HFF-Myc (cell line): ENCODE measurements around the gene MBTPS1.

ENCODE experiments used
- DNase-seq: peaks from one replicate; pipeline ENCODE4 v3.0.0-alpha.2; 2011; ENCODE audit warnings: low read depth; ENCODE audit errors: extremely low read depth
- H3K4me3 ChIP-seq: replicated peaks from 2 replicates; pipeline ENCODE4 v1.5.1; 2011; ENCODE audit warnings: low read depth, mild to moderate bottlenecking, control low read depth, low read length
- CTCF ChIP-seq: IDR thresholded peaks from 2 replicates; pipeline ENCODE4 v1.5.1; 2012; ENCODE audit warnings: mild to moderate bottlenecking, low read depth, low read length, control low read depth; ENCODE audit errors: missing control alignments

Gene MBTPS1

GRCh38 chr16:84111525-84111924 is 5.2 kb downstream of the MBTPS1 start:
- no peak for TF ChIP-seq CTCF
- no peak for DNase-seq
- H3K4me3 ChIP-seq, result no peak overlapping the region

- DNase-seq, result no peak
- no peak for TF ChIP-seq CTCF
- H3K4me3 ChIP-seq, result no peak overlapping the region
These were observed 6.2 kb downstream of the MBTPS1 start for GRCh38 chr16:84110527-84110926.

- H3K4me3 ChIP-seq, result no peak overlapping the region
- no peak for TF ChIP-seq CTCF
- DNase-seq, result no peak
These were observed 7.0 kb downstream of the MBTPS1 start for GRCh38 chr16:84109598-84110335.

- H3K4me3 ChIP-seq, result no peak overlapping the region
- no peak for DNase-seq
- no peak for TF ChIP-seq CTCF
These were observed 8.8 kb downstream of the MBTPS1 start for GRCh38 chr16:84107921-84108320.

GRCh38 chr16:84105948-84106740 is 10.6 kb downstream of the MBTPS1 start:
- no peak for DNase-seq
- TF ChIP-seq CTCF, result no peak
- no peak overlapping the region for H3K4me3 ChIP-seq

GRCh38 chr16:84105301-84105815 is 11.4 kb downstream of the MBTPS1 start:
- H3K4me3 ChIP-seq, result no peak overlapping the region
- no peak for TF ChIP-seq CTCF
- DNase-seq, result no peak
